Brain microvascular endothelial cell (primary cell): ENCODE results near the gene CLIP3.
"Not testable (repeated sequence)": the region's sequence is repeated elsewhere in the genome, so short reads cannot be mapped to it uniquely, and the experiment has no call there.

Experiments
- DNase-seq: peaks from one replicate; pipeline ENCODE4 v3.0.0-alpha.2; 2020
- H3K27ac ChIP-seq: fragments of 250-450 bp; sonication (Bioruptor Pico); 2 replicates; pipeline ENCODE4 v1.5.1; 2020; ENCODE audit warnings: mild to moderate bottlenecking, moderate library complexity
- H3K27me3 ChIP-seq: fragments of 250-450 bp; sonication (Bioruptor Pico); replicated peaks from 2 replicates; pipeline ENCODE4 v1.5.1; 2020; ENCODE audit warnings: mild to moderate bottlenecking
- H3K36me3 ChIP-seq: fragments of 250-450 bp; sonication (Bioruptor Pico); replicated peaks from 2 replicates; pipeline ENCODE4 v1.5.1; 2020; ENCODE audit warnings: mild to moderate bottlenecking
- H3K4me3 ChIP-seq: 2 replicates; pipeline ENCODE4 v1.5.1; 2011; ENCODE audit warnings: low read depth, mild to moderate bottlenecking, control low read depth, low read length, moderate library complexity
- in situ Hi-C: cut with HindIII; loops from 2 replicates; pipeline ENCODE4 v1.10.0; 2017; ENCODE audit warnings: low sequenced_read_pairs, low pct_ligation_motif_present
- TF ChIP-seq, protein P1 (sequence below): IDR thresholded peaks from 2 replicates; pipeline ENCODE4 v1.5.1; 2011; ENCODE audit warnings: low read depth, mild to moderate bottlenecking, moderate library complexity, low read length, control low read depth, inconsistent platforms; ENCODE audit errors: missing control alignments

Gene CLIP3

DNA sequence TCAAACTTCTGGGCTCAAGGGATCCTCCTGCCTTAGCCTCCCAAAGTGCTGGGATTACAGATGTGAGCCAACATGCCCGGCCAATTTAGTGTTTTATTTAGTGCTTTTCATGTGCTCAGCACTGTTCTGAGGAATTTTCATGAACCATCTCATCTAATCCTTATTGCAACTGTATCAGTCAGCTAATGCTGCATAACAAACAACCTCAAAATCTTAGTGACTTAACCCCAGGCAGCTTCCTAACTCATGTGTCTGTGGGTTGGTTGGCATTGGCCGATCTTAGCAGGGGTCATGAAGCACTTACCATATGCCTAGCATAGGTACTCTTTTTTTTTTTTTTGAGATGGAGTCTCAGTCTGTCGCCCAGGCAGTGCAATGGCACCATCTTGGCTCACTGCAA, 43.8 kb downstream of the CLIP3 start:
- Histone ChIP-seq H3K36me3 (no peaks in the 10 kb centered on the region), H3K27me3 (peaks cover 14% of the 10 kb centered on the region), H3K27ac (no peak overlapping the region), H3K4me3 (no peak overlapping the region)
- TF ChIP-seq, protein P1, sequence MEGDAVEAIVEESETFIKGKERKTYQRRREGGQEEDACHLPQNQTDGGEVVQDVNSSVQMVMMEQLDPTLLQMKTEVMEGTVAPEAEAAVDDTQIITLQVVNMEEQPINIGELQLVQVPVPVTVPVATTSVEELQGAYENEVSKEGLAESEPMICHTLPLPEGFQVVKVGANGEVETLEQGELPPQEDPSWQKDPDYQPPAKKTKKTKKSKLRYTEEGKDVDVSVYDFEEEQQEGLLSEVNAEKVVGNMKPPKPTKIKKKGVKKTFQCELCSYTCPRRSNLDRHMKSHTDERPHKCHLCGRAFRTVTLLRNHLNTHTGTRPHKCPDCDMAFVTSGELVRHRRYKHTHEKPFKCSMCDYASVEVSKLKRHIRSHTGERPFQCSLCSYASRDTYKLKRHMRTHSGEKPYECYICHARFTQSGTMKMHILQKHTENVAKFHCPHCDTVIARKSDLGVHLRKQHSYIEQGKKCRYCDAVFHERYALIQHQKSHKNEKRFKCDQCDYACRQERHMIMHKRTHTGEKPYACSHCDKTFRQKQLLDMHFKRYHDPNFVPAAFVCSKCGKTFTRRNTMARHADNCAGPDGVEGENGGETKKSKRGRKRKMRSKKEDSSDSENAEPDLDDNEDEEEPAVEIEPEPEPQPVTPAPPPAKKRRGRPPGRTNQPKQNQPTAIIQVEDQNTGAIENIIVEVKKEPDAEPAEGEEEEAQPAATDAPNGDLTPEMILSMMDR: no peak
- in situ Hi-C loops: no loop called here
- no peak for DNase-seq

DNA sequence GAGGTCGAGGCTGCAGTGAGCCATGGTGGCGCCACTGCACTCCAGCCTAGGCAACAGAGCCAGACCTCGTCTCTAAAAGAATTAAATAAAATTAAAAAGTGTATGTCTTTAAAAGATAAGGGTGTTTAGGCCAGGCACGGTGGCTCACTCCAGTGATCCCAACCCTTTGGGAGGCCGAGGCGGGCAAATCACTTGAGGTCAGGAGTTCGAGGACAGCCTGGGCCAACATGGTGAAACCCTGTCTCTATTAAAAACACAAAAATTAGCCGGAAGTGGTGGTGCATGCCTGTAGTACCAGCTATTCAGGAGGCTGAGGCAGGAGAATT, 45.1 kb downstream of the CLIP3 start:
- in situ Hi-C loops: no loop called here
- TF ChIP-seq, protein P1: no peak
- no peak overlapping the region for H3K4me3 ChIP-seq
- no peak overlapping the region for H3K27ac ChIP-seq
- H3K27me3 ChIP-seq: peaks cover 14% of the 10 kb centered on the region
- H3K36me3 ChIP-seq: no peaks in the 10 kb centered on the region
- DNase-seq: no peak

DNA sequence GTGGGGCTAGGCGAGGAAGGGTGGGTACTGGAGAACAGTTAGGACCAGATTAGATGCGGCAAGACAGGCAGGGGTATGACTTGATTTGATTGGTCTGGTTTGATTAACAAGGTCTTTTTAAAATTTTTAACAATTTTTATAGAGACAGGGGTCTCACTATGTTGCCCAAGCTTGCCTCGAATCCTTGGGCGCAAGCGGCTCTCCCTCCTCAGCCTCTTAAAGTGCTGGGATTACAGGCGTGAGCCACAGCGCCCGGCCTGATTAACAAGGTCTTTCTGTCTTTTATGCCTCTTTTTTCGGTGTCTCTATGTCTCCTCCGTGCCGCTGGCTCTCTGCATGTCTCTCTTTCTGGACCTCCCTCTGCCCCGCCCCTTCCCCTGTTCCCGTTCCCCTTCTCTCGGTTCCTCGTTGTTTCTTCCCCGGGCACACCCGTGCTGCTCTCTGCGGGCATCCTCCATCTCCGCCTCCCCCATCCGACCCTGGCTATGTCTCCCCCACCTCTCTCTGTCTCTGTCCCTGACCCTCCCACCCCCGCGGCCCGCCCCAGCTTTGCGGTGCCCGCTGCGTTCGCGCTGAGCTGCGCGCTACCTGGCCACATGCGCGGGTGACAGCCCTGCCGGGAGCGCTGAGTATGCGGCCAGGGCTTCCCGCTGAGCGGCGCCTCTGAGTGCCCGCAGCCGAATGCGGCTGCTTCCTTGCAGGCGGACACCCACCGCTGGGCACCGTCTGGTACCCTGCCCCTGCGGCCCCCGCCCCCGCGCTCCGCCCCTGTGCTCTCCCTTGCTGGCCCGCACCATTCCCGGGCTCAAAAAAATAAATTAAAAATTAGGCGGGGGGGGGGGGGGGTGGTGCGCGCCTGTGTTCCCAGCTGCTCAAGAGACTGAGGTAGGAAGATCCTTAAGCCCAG, 45.8 kb downstream of the CLIP3 start:
- no peak overlapping the region for H3K27ac ChIP-seq
- TF ChIP-seq, protein P1: no peak
- DNase-seq: no peak
- peaks cover 14% of the 10 kb centered on the region for H3K27me3 ChIP-seq
- in situ Hi-C loops: no loop called here
- peak overlapping the region; percentile 20 for H3K4me3 ChIP-seq
- no peaks in the 10 kb centered on the region for H3K36me3 ChIP-seq

DNA sequence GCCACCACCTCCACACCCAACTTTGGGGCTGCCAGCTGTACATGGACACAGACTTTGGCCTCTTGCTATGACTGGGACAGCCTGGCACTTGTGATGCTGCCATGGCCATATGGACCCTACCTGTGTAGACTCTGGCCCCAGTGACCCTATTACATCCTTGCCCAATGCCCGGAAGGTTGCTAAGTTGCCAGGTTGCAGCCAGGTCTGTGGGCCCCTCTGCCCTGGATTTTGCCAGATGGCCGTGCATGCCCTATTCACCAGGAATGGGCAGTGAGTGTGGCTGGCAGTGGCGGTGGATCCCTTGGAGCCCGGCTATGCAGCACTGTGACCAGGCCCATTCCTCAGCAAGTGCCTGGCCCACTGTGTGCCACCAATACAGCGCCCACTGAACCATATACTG, 46.6 kb downstream of the CLIP3 start:
- H3K4me3 ChIP-seq: no peak overlapping the region
- H3K27me3 ChIP-seq: peaks cover 14% of the 10 kb centered on the region
- DNase-seq: no peak
- H3K27ac ChIP-seq: no peak overlapping the region
- TF ChIP-seq, protein P1: no peak
- no peaks in the 10 kb centered on the region for H3K36me3 ChIP-seq
- in situ Hi-C loops: no loop called here

DNA sequence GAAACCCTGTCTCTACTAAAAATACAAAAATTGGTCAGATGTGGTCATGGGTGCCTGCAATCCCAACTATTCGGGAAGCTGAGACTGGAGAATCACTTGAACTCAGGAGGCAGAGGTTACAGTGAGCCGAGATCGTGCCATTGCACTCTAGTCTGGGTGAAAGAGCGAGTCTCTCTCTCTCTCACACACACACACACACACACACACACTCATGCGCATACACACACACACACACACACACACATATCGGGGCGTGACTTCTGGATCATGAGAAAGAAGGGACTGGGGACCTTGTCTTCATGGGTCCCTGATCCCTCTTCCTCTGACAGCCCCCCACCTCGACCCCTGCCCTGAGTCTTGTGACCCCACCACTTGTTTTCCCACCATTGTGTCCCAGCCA, 49.5 kb downstream of the CLIP3 start:
- TF ChIP-seq, protein P1: no peak
- H3K27me3 ChIP-seq: peaks cover 14% of the 10 kb centered on the region
- DNase-seq: no peak
- no peak overlapping the region for H3K27ac ChIP-seq
- H3K36me3 ChIP-seq: no peaks in the 10 kb centered on the region
- no peak overlapping the region for H3K4me3 ChIP-seq
- in situ Hi-C loops: no loop called here

DNA sequence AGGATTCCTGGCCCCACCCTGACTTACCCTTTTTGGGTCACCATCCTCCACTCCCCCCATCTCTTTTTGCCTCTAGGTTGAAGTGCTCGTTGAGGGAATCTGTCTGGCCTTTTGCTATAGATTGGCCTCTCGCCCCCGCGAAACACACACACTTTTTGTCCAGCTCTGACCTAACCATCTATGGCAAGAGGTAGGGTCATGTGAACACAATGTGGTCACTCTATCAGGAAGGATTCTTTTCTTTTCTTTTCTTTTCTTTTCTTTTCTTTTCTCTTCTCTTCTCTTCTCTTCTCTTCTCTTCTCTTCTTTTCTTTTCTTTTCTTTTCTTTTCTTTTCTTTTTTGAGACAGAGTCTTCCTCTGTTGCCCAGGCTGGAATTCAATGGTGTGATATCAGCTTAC, 51.7 kb downstream of the CLIP3 start:
- DNase-seq, in situ Hi-C loops, H3K27me3 ChIP-seq, H3K4me3 ChIP-seq, H3K27ac ChIP-seq, H3K36me3 ChIP-seq: not testable (repeated sequence)
